Gastrocnemius medialis (tissue), 4 donors: ENCODE measurements around the gene BCL7C.

ENCODE experiments used
- POLR2A ChIP-seq, 2 donors: fragments of 450-650 bp; IDR thresholded peaks; one replicate each; pipeline ENCODE4 v1.6.1; 2017; ENCODE audit warnings: antibody characterized with exemption in 2 of 2, mild to moderate bottlenecking in 2 of 2, moderate library complexity in 2 of 2
- TF ChIP-seq, protein P1 (sequence below), 5 experiments: fragments of 450-650 bp in 3 of 5; fragments of 200-600 bp in 2 of 5; sonication (generic) in 2 of 5; IDR thresholded peaks in 4 of 5; conservative IDR thresholded peaks in 1 of 5; 1 replicate in 4 of 5; 2 replicates in 1 of 5; pipeline ENCODE4 v1.5.1; 2016 to 2019; ENCODE audit warnings: antibody characterized with exemption in 5 of 5, mild to moderate bottlenecking in 3 of 5, moderate library complexity in 3 of 5

GRCh38 chr16:30927789-30928378 is 34.0 kb upstream of the BCL7C start:
- TF ChIP-seq, protein P1, sequence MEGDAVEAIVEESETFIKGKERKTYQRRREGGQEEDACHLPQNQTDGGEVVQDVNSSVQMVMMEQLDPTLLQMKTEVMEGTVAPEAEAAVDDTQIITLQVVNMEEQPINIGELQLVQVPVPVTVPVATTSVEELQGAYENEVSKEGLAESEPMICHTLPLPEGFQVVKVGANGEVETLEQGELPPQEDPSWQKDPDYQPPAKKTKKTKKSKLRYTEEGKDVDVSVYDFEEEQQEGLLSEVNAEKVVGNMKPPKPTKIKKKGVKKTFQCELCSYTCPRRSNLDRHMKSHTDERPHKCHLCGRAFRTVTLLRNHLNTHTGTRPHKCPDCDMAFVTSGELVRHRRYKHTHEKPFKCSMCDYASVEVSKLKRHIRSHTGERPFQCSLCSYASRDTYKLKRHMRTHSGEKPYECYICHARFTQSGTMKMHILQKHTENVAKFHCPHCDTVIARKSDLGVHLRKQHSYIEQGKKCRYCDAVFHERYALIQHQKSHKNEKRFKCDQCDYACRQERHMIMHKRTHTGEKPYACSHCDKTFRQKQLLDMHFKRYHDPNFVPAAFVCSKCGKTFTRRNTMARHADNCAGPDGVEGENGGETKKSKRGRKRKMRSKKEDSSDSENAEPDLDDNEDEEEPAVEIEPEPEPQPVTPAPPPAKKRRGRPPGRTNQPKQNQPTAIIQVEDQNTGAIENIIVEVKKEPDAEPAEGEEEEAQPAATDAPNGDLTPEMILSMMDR (IDR thresholded peaks at IDR 0.05 in 4 of 5, conservative IDR thresholded peaks at IDR 0.05 in 1 of 5), result no peak
- no peak for TF ChIP-seq POLR2A (IDR thresholded peaks at IDR 0.05)
